ENCODE data around the gene NUDT11. TPM values are rescaled to one million over a fixed set of nuclear protein-coding genes. Genes with fewer than 3 reads are reported as not detected.
"Not testable (repeated sequence)": the region's sequence is repeated elsewhere in the genome, so short reads cannot be mapped to it uniquely, and the experiment has no call there.

The NUDT11 gene
- total RNA-seq = not detected
- long read RNA-seq, partial matches to known transcripts = 0 of 1 reads
- long read RNA-seq, other reads (novel, unspliced or antisense) = 0 of 1 reads

GRCh38 chrX:51496501-51497291, at the start of gene NUDT11:
TSS of gene NUDT11 (minus strand) at chrX:51496592. CDS start at chrX:51496444, 148 bp downstream.
- DNase-seq (ENCODE audit: low spot score) = no peak
- intact Hi-C loops (cut with DNase I) = no loop called here

- intact Hi-C loops (cut with DNase I) = no loop called here
- no peak for DNase-seq (ENCODE audit: low spot score)
Measured at GRCh38 chrX:51520393-51520792, 24.0 kb upstream of the NUDT11 start.

GRCh38 chrX:51519131-51519530, 22.7 kb upstream of the NUDT11 start:
- DNase-seq (ENCODE audit: low spot score); intact Hi-C loops (cut with DNase I): not testable (repeated sequence)

- no peak for DNase-seq (ENCODE audit: low spot score)
- intact Hi-C loops (cut with DNase I) = no loop called here
Measured at GRCh38 chrX:51507551-51507950, 11.2 kb upstream of the NUDT11 start.

GRCh38 chrX:51495701-51496488, 497 bp downstream of the NUDT11 start:
- intact Hi-C loops (cut with DNase I); DNase-seq (ENCODE audit: low spot score): not testable (repeated sequence)

GRCh38 chrX:51494409-51494808, 2.0 kb downstream of the NUDT11 start:
- DNase-seq (ENCODE audit: low spot score) = no peak
- intact Hi-C loops (cut with DNase I) = no loop called here

- no peak for DNase-seq (ENCODE audit: low spot score)
- intact Hi-C loops (cut with DNase I) = no loop called here
Measured at GRCh38 chrX:51487960-51488267, 8.5 kb downstream of the NUDT11 start.

- DNase-seq (ENCODE audit: low spot score) = no peak
- intact Hi-C loops (cut with DNase I) = no loop called here
Measured at GRCh38 chrX:51484616-51485015, 11.8 kb downstream of the NUDT11 start.

GRCh38 chrX:51482411-51482810, 14.0 kb downstream of the NUDT11 start:
- intact Hi-C loops (cut with DNase I); DNase-seq (ENCODE audit: low spot score): not testable (repeated sequence)

- intact Hi-C loops (cut with DNase I) = no loop called here
- no peak for DNase-seq (ENCODE audit: low spot score)
Measured at GRCh38 chrX:51476930-51477329, 19.5 kb downstream of the NUDT11 start.

GRCh38 chrX:51463322-51463721, 33.1 kb downstream of the NUDT11 start:
- no peak for DNase-seq (ENCODE audit: low spot score)
- intact Hi-C loops (cut with DNase I) = no loop called here

GRCh38 chrX:51461053-51462044, 35.0 kb downstream of the NUDT11 start:
- intact Hi-C loops (cut with DNase I) = no loop called here

GRCh38 chrX:51459125-51459524, 37.3 kb downstream of the NUDT11 start:
- no peak for DNase-seq (ENCODE audit: low spot score)
- intact Hi-C loops (cut with DNase I) = loop anchor here (10.0 kb wide), 1 partner anchor 314 kb away; no protein-coding TSS in a partner anchor

More at GRCh38 chrX:51461053-51462044, 35.0 kb downstream of the NUDT11 start:
- DNase-seq (ENCODE audit: low spot score) = no peak

GRCh38 chrX:51456814-51457213, 39.6 kb downstream of the NUDT11 start:
- DNase-seq (ENCODE audit: low spot score) = no peak
- intact Hi-C loops (cut with DNase I) = loop anchor here (10.0 kb wide), 1 partner anchor 312 kb away; no protein-coding TSS in a partner anchor

- intact Hi-C loops (cut with DNase I) = loop anchor here (10.0 kb wide), 1 partner anchor 311 kb away; no protein-coding TSS in a partner anchor
- no peak for DNase-seq (ENCODE audit: low spot score)
Measured at GRCh38 chrX:51456246-51456645, 40.1 kb downstream of the NUDT11 start.

- intact Hi-C loops (cut with DNase I) = no loop called here
- no peak for DNase-seq (ENCODE audit: low spot score)
Measured at GRCh38 chrX:51440365-51440764, 56.0 kb downstream of the NUDT11 start.
